Nephron progenitor cell (in vitro differentiated cells): ENCODE data around the gene PCID2.
A peak's percentile ranks its signal among the peaks of the same experiment; 100 is the strongest.

Experiments used
- DNase-seq: peaks from one replicate; pipeline ENCODE4 v3.0.0; 2021
- H3K27ac Mint-ChIP-seq: 2 replicates; pipeline ENCODE4 v1.8.0; 2021; ENCODE audit warnings: mild to moderate bottlenecking, moderate library complexity, mixed read lengths
- H3K27me3 Mint-ChIP-seq: 2 replicates; pipeline ENCODE4 v1.8.0; 2021; ENCODE audit warnings: mild to moderate bottlenecking, low read depth, mixed read lengths; ENCODE audit not compliant: poor library complexity
- H3K36me3 Mint-ChIP-seq: 2 replicates; pipeline ENCODE4 v1.8.0; 2021; ENCODE audit warnings: low read depth, mixed read lengths
- H3K4me1 Mint-ChIP-seq: 2 replicates; pipeline ENCODE4 v1.8.0; 2021; ENCODE audit warnings: mixed read lengths
- H3K4me3 Mint-ChIP-seq: 2 replicates; pipeline ENCODE4 v1.8.0; 2021; ENCODE audit warnings: mild to moderate bottlenecking, moderate library complexity, mixed read lengths
- H3K9me3 Mint-ChIP-seq: 2 replicates; pipeline ENCODE4 v1.8.0; 2021; ENCODE audit warnings: mild to moderate bottlenecking, moderate library complexity, mixed read lengths
- TF ChIP-seq, protein P1 (sequence below): fragments of 200-600 bp; sonication (generic); IDR thresholded peaks from 2 replicates; pipeline ENCODE4 v1.5.0; 2021; ENCODE audit warnings: antibody characterized with exemption

The PCID2 gene

DNA sequence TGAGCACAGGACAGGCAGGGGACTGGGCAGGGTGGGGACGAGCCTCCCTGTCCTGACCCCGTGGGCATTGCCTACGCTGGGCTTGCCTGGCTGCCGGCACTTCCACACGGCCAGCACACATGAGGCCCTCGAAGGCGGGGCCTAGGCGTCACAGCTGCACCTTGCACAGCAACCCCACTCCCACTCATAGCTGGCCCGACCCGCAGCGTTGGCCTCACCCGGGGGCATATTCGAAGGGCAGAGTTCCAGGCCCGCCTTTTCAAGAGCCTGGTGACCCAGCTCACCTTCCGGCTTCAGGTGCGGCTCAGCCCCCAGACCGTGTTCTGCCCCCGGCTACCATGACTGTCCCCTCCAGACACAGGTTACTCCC lies 66.9 kb downstream of the PCID2 start:
- TF ChIP-seq, protein P1, sequence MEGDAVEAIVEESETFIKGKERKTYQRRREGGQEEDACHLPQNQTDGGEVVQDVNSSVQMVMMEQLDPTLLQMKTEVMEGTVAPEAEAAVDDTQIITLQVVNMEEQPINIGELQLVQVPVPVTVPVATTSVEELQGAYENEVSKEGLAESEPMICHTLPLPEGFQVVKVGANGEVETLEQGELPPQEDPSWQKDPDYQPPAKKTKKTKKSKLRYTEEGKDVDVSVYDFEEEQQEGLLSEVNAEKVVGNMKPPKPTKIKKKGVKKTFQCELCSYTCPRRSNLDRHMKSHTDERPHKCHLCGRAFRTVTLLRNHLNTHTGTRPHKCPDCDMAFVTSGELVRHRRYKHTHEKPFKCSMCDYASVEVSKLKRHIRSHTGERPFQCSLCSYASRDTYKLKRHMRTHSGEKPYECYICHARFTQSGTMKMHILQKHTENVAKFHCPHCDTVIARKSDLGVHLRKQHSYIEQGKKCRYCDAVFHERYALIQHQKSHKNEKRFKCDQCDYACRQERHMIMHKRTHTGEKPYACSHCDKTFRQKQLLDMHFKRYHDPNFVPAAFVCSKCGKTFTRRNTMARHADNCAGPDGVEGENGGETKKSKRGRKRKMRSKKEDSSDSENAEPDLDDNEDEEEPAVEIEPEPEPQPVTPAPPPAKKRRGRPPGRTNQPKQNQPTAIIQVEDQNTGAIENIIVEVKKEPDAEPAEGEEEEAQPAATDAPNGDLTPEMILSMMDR, result no peak
- Mint-ChIP-seq H3K36me3 (no peaks in the 10 kb centered on the region), H3K9me3 (no peaks in the 10 kb centered on the region), H3K27ac (peak overlapping the region; percentile 42), H3K27me3 (peaks cover 25% of the 10 kb centered on the region), H3K4me1 (peaks cover 11% of the 10 kb centered on the region), H3K4me3 (no peak overlapping the region)
- DNase-seq, result no peak

DNA sequence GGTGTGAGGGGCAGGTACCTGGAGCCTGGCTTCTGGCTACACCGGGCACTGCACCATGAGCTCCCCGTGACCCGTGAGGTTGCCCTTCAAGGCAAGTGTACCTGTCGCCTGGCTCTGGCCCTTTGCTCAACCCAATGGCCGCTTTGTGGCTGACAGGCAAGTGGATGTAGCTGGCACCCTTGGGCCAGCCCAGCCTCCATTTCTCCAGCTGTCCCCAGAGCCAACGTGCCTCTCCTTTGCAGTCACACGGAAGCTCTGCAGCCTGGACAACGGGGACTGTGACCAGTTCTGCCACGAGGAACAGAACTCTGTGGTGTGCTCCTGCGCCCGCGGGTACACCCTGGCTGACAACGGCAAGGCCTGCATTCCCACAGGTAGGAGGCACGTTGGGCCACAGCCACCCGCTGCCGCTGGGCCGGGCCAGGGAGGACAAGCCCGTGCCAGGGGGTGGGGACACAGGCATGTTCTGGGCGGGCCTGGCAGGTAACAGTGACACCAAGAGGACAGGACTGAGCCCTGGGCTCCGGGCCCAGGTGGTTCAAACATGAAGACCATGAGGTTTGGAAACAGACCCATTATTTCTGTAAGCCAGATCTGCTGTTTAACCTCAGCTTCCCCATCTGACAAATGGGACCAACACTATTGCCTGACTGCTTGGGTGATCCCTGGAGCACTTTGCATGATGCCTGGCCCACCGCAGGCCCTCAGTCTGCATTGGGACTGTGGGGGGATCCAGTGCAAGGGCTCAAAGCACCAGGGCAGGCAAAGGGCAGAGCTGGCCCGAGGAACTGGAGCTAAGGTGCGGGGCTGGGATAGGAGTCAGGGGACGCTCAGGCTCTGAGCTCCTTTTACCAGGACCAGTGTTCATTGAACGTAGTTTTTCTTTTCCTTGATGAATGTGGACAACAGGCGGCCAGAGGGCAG lies 67.5 kb downstream of the PCID2 start:
- DNase-seq, result no peak
- no peaks in the 10 kb centered on the region for H3K9me3 Mint-ChIP-seq

DNA sequence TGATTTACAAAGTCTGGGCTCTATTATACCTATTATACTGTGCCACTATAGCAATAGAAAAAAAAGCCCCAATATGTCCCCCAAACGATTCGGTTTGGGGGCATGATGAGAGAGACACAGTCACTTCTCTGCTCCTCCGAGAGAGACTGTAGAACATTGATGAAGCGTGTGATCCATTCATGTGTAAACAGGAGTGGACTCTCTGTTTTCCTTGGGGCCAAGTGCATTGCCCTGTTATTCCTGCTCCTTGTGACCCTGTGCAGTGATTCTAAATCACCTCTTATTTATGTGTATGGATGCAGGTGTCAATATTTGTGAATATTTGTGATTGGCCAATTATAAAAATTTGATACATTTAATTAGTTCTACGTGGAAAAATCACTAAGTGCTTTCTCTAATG lies 68.9 kb downstream of the PCID2 start:
- no peak overlapping the region for H3K27ac Mint-ChIP-seq
- no peak overlapping the region for H3K4me3 Mint-ChIP-seq
- peaks cover 11% of the 10 kb centered on the region for H3K4me1 Mint-ChIP-seq
- DNase-seq, result no peak
- peaks cover 27% of the 10 kb centered on the region for H3K27me3 Mint-ChIP-seq
- no peaks in the 10 kb centered on the region for H3K36me3 Mint-ChIP-seq
- H3K9me3 Mint-ChIP-seq, result no peaks in the 10 kb centered on the region
- TF ChIP-seq, protein P1, result no peak

More for the DNA sequence above, 67.5 kb downstream of the PCID2 start:
- H3K27me3 Mint-ChIP-seq, result peaks cover 21% of the 10 kb centered on the region
- no peak overlapping the region for H3K4me3 Mint-ChIP-seq
- peaks cover 11% of the 10 kb centered on the region for H3K4me1 Mint-ChIP-seq
- H3K36me3 Mint-ChIP-seq, result no peaks in the 10 kb centered on the region
- H3K27ac Mint-ChIP-seq, result no peak overlapping the region
- TF ChIP-seq, protein P1, result no peak

DNA sequence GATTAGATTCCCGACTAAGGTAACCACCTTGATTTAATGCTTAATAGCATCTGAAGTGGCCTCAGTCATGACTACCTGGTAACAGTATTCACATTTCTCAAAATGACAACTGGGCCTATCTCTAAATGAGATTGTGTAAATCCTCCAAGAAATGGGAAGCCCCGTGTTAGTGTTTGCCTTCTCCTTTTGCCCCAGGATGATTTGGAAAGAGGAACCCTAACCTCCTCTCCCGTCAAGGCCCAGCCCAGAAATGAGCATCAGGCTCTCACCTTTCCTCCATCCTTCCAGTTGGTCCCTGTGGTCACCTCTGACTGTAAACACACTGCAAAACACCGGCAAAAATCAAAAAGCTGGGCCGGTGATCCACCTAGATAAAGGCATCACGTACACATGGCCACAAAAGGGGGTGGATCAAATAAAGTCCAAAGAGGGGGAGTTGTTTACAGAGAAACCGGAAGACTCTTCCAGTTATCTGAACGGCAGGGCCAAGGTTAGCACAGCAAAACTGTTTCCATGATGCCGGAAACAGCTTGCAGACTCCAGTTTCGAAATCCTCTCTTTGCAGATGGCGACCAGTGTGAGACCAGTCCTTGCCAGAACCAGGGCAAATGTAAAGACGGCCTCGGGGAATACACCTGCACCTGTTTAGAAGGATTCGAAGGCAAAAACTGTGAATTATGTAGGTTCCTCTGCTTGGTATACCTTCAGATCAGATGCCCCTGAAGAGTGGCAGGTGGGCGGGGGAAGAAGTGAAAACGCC lies 69.5 kb downstream of the PCID2 start:
- peaks cover 11% of the 10 kb centered on the region for H3K4me1 Mint-ChIP-seq
- no peak overlapping the region for H3K27ac Mint-ChIP-seq
- DNase-seq, result no peak
- H3K27me3 Mint-ChIP-seq, result peaks cover 27% of the 10 kb centered on the region
- TF ChIP-seq, protein P1, result no peak
- H3K36me3 Mint-ChIP-seq, result no peaks in the 10 kb centered on the region
- H3K4me3 Mint-ChIP-seq, result no peak overlapping the region
- H3K9me3 Mint-ChIP-seq, result peaks cover 5% of the 10 kb centered on the region

DNA sequence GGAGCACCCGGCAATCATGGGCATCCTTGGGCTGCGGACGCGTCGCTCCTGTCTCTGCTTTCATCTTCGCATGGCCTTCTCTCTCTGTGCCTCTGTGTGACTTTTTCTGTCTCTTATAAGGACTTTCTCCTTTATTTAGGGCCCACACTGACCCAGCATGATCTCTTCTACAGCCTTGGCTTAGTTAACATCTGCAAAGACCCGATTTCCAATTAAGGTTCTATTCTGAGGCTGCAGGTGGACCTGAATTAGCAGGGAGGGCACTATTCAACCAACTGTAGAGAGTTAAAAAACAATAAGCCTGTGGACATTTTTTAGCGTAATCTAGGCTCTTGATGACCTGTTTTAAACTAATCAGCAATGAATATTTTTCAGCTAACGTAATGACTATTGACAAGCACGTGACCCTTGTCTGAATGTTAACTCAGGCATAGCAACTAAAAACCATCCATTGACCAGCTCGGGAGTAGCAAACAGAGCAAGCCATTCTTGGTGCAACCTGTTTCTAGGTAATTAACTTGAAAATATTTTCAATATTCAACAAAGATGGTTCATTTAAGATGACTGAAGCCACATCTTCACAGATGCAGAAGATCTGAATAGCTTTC lies 70.7 kb downstream of the PCID2 start:
- H3K27me3 Mint-ChIP-seq, result peaks cover 27% of the 10 kb centered on the region
- TF ChIP-seq, protein P1, result no peak
- no peak overlapping the region for H3K27ac Mint-ChIP-seq
- H3K36me3 Mint-ChIP-seq, result no peaks in the 10 kb centered on the region
- H3K4me1 Mint-ChIP-seq, result peaks cover 11% of the 10 kb centered on the region
- H3K9me3 Mint-ChIP-seq, result peaks cover 6% of the 10 kb centered on the region
- DNase-seq, result no peak
- no peak overlapping the region for H3K4me3 Mint-ChIP-seq
